Trophoblast cell (in vitro differentiated cells and primary cell): ENCODE measurements around the gene PREX1.

Experiments
- DNase-seq, 2 donors: peaks; one replicate each; pipeline ENCODE4 v3.0.0-alpha.2; 2016
- H2AFZ ChIP-seq: 2 replicates; pipeline ENCODE4 v1.6.1; 2013; ENCODE audit warnings: low read length, moderate library complexity, mild to moderate bottlenecking; ENCODE audit not compliant: insufficient read depth, poor library complexity
- H2AK5ac ChIP-seq: 2 replicates; pipeline ENCODE4 v1.6.1; 2013; ENCODE audit warnings: mild to moderate bottlenecking, low read length
- H2BK120ac ChIP-seq: 2 replicates; pipeline ENCODE4 v1.6.1; 2013; ENCODE audit warnings: low read length, mild to moderate bottlenecking, moderate library complexity; ENCODE audit not compliant: insufficient read depth, poor library complexity
- H2BK12ac ChIP-seq: 2 replicates; pipeline ENCODE4 v1.6.1; 2013; ENCODE audit warnings: mild to moderate bottlenecking, low read length, moderate library complexity
- H2BK5ac ChIP-seq: 2 replicates; pipeline ENCODE4 v1.6.1; 2013; ENCODE audit warnings: low read length, low read depth, moderate library complexity, mild to moderate bottlenecking; ENCODE audit not compliant: poor library complexity
- H3K14ac ChIP-seq: 2 replicates; pipeline ENCODE4 v1.6.1; 2013; ENCODE audit warnings: mild to moderate bottlenecking, low read length
- H3K18ac ChIP-seq: 2 replicates; pipeline ENCODE4 v1.6.1; 2013; ENCODE audit warnings: mild to moderate bottlenecking, low read length
- H3K23ac ChIP-seq: 2 replicates; pipeline ENCODE4 v1.6.1; 2013; ENCODE audit warnings: low read length
- H3K27ac ChIP-seq: 2 replicates; pipeline ENCODE4 v1.5.1; 2013; ENCODE audit warnings: low read depth, mild to moderate bottlenecking, inconsistent platforms, low read length, moderate library complexity
- H3K27me3 ChIP-seq: 2 replicates; pipeline ENCODE4 v1.6.1; 2013; ENCODE audit warnings: inconsistent platforms, mild to moderate bottlenecking, low read length, moderate library complexity; ENCODE audit not compliant: insufficient read depth
- H3K36me3 ChIP-seq, 2 experiments: 1 replicate in 1 of 2; 2 replicates in 1 of 2; pipeline ENCODE4 v1.6.1; 2013; ENCODE audit warnings: low read length in 2 of 2, mild to moderate bottlenecking in 2 of 2, moderate library complexity in 1 of 2; ENCODE audit not compliant: insufficient read depth in 2 of 2, control insufficient read depth in 1 of 2
- H3K4ac ChIP-seq: 2 replicates; pipeline ENCODE4 v1.6.1; 2013; ENCODE audit warnings: low read depth, mild to moderate bottlenecking, low read length, moderate library complexity
- H3K4me1 ChIP-seq, 2 experiments: 1 replicate in 1 of 2; 2 replicates in 1 of 2; pipeline ENCODE4 v1.6.1; 2013; ENCODE audit warnings: low read length in 2 of 2, mild to moderate bottlenecking in 2 of 2, moderate library complexity in 1 of 2; ENCODE audit not compliant: insufficient read depth in 2 of 2, control insufficient read depth in 1 of 2
- H3K4me2 ChIP-seq: 2 replicates; pipeline ENCODE4 v1.6.1; 2013; ENCODE audit warnings: inconsistent platforms, mild to moderate bottlenecking, low read length, moderate library complexity
- H3K4me3 ChIP-seq: 2 replicates; pipeline ENCODE4 v1.5.1; 2013; ENCODE audit warnings: mild to moderate bottlenecking, low read depth, low read length, inconsistent platforms
- H3K79me1 ChIP-seq: one replicate; pipeline ENCODE4 v1.6.1; 2013; ENCODE audit warnings: low read length
- H3K79me2 ChIP-seq: 2 replicates; pipeline ENCODE4 v1.6.1; 2013; ENCODE audit warnings: low read length, mild to moderate bottlenecking; ENCODE audit not compliant: control insufficient read depth, insufficient read depth, poor library complexity
- H3K9ac ChIP-seq: 2 replicates; pipeline ENCODE4 v1.6.1; 2013; ENCODE audit warnings: mild to moderate bottlenecking, low read length
- H3K9me3 ChIP-seq: 2 replicates; pipeline ENCODE4 v1.6.1; 2013; ENCODE audit warnings: low read depth, mild to moderate bottlenecking, control low read depth, inconsistent platforms, low read length; ENCODE audit not compliant: insufficient read depth
- H4K12ac ChIP-seq: 2 replicates; pipeline ENCODE4 v1.6.1; 2013; ENCODE audit warnings: low read depth, mild to moderate bottlenecking, low read length, moderate library complexity
- H4K8ac ChIP-seq: 2 replicates; pipeline ENCODE4 v1.6.1; 2013; ENCODE audit warnings: low read depth, mild to moderate bottlenecking, low read length, moderate library complexity
- H4K91ac ChIP-seq: one replicate; pipeline ENCODE4 v1.6.1; 2013; ENCODE audit warnings: low read depth, mild to moderate bottlenecking, low read length, moderate library complexity
- WGBS: extraction: QIAGEN DNeasy Blood & Tissue Kit; methylation state at CpG from one replicate; pipeline ENCODE4 v1.1.7; 2013; ENCODE audit warnings: missing lambda C conversion rate; ENCODE audit not compliant: insufficient read length, insufficient coverage; ENCODE audit errors: extremely low coverage; 5-methylcytosine and 5-hydroxymethylcytosine counted together

Gene PREX1

GRCh38 chr20:48659858-48660257 lies 167.9 kb downstream of the PREX1 start:
- no peak overlapping the region for H2BK120ac ChIP-seq
- H3K18ac ChIP-seq: no peak overlapping the region
- H2BK5ac ChIP-seq: no peak overlapping the region
- H3K9ac ChIP-seq: no peak overlapping the region
- no peak overlapping the region for H4K8ac ChIP-seq
- DNase-seq: peak in 1 of 2 donors; percentile 45
- no peaks in the 10 kb centered on the region for H3K79me2 ChIP-seq
- no peaks in the 10 kb centered on the region for H3K4me1 ChIP-seq
- no peak overlapping the region for H3K4me3 ChIP-seq
- no peak overlapping the region for H4K12ac ChIP-seq
- no peak overlapping the region for H3K4ac ChIP-seq
- WGBS: no CpG with 5 or more reads among the region's 8 CpGs
- H2AK5ac ChIP-seq: no peak overlapping the region
- H3K14ac ChIP-seq: no peak overlapping the region
- H2AFZ ChIP-seq: no peak overlapping the region
- H3K27ac ChIP-seq: no peak overlapping the region
- H2BK12ac ChIP-seq: no peak overlapping the region
- H3K9me3 ChIP-seq: no peaks in the 10 kb centered on the region
- no peaks in the 10 kb centered on the region for H3K27me3 ChIP-seq
- no peaks in the 10 kb centered on the region for H3K79me1 ChIP-seq
- H3K36me3 ChIP-seq: no peaks in the 10 kb centered on the region
- no peak overlapping the region for H3K23ac ChIP-seq
- H3K4me2 ChIP-seq: no peak overlapping the region
- no peak overlapping the region for H4K91ac ChIP-seq

GRCh38 chr20:48658505-48658904 lies 169.3 kb downstream of the PREX1 start:
- no peak overlapping the region for H3K4me2 ChIP-seq
- no peak overlapping the region for H2BK120ac ChIP-seq
- no peaks in the 10 kb centered on the region for H3K36me3 ChIP-seq
- no peak overlapping the region for H2BK12ac ChIP-seq
- WGBS: no CpG with 5 or more reads among the region's 8 CpGs
- no peak overlapping the region for H4K91ac ChIP-seq
- H2AFZ ChIP-seq: no peak overlapping the region
- H2AK5ac ChIP-seq: no peak overlapping the region
- no peak overlapping the region for H3K9ac ChIP-seq
- H3K27ac ChIP-seq: no peak overlapping the region
- no peaks in the 10 kb centered on the region for H3K4me1 ChIP-seq
- H3K9me3 ChIP-seq: peaks cover 2% of the 10 kb centered on the region
- H4K8ac ChIP-seq: no peak overlapping the region
- H4K12ac ChIP-seq: no peak overlapping the region
- H3K14ac ChIP-seq: no peak overlapping the region
- H3K4me3 ChIP-seq: no peak overlapping the region
- H3K79me2 ChIP-seq: no peaks in the 10 kb centered on the region
- H2BK5ac ChIP-seq: no peak overlapping the region
- no peak for DNase-seq
- H3K18ac ChIP-seq: no peak overlapping the region
- H3K27me3 ChIP-seq: no peaks in the 10 kb centered on the region
- no peaks in the 10 kb centered on the region for H3K79me1 ChIP-seq
- H3K4ac ChIP-seq: no peak overlapping the region
- H3K23ac ChIP-seq: no peak overlapping the region

GRCh38 chr20:48658198-48658476 lies 169.7 kb downstream of the PREX1 start:
- no peak for DNase-seq
- Histone ChIP-seq H3K27me3 (no peaks in the 10 kb centered on the region), H3K36me3 (no peaks in the 10 kb centered on the region), H3K79me1 (no peaks in the 10 kb centered on the region), H2BK120ac (no peak overlapping the region), H3K4me3 (no peak overlapping the region), H3K9ac (no peak overlapping the region), H3K4ac (no peak overlapping the region), H3K27ac (no peak overlapping the region), H3K79me2 (no peaks in the 10 kb centered on the region), H4K8ac (no peak overlapping the region), H3K14ac (no peak overlapping the region), H2AK5ac (no peak overlapping the region), H3K4me2 (no peak overlapping the region), H2BK5ac (no peak overlapping the region), H4K12ac (no peak overlapping the region), H3K4me1 (no peaks in the 10 kb centered on the region), H3K18ac (no peak overlapping the region), H2AFZ (no peak overlapping the region), H4K91ac (peak overlapping the region; percentile 38), H3K9me3 (peaks cover 4% of the 10 kb centered on the region), H2BK12ac (no peak overlapping the region), H3K23ac (no peak overlapping the region)
- no CpG with 5 or more reads among the region's 9 CpGs for WGBS

- H2BK5ac ChIP-seq: no peak overlapping the region
- H4K91ac ChIP-seq: peak overlapping the region; percentile 38
- no peaks in the 10 kb centered on the region for H3K36me3 ChIP-seq
- H3K27ac ChIP-seq: no peak overlapping the region
- H3K4me1 ChIP-seq: no peaks in the 10 kb centered on the region
- H3K79me2 ChIP-seq: no peaks in the 10 kb centered on the region
- H2BK120ac ChIP-seq: no peak overlapping the region
- no peak overlapping the region for H3K4ac ChIP-seq
- H3K27me3 ChIP-seq: no peaks in the 10 kb centered on the region
- no peak overlapping the region for H3K4me3 ChIP-seq
- H2BK12ac ChIP-seq: no peak overlapping the region
- no peak overlapping the region for H2AFZ ChIP-seq
- peak; percentile 57 to 90 for DNase-seq
- H3K9ac ChIP-seq: no peak overlapping the region
- WGBS: no CpG with 5 or more reads among the region's 21 CpGs
- peaks cover 4% of the 10 kb centered on the region for H3K9me3 ChIP-seq
- H4K8ac ChIP-seq: no peak overlapping the region
- no peaks in the 10 kb centered on the region for H3K79me1 ChIP-seq
- no peak overlapping the region for H3K18ac ChIP-seq
- H4K12ac ChIP-seq: no peak overlapping the region
- H3K14ac ChIP-seq: no peak overlapping the region
- H3K23ac ChIP-seq: no peak overlapping the region
- no peak overlapping the region for H3K4me2 ChIP-seq
- no peak overlapping the region for H2AK5ac ChIP-seq
Observed at GRCh38 chr20:48657426-48658197, 170.2 kb downstream of the PREX1 start.
